H9 (cell line): Measurements from ENCODE around the gene EPB41L4A. TPM values are rescaled to one million over a fixed set of nuclear protein-coding genes. Genes with fewer than 3 reads are reported as not detected.

ENCODE experiments used
- DNase-seq: peaks from one replicate; pipeline ENCODE4 v3.0.0-alpha.2; 2017
- H2AFZ ChIP-seq: one replicate; pipeline ENCODE4 v1.6.1; 2013; ENCODE audit warnings: mild to moderate bottlenecking, low read length, control low read depth, moderate library complexity
- H2AK5ac ChIP-seq: 2 replicates; pipeline ENCODE4 v1.6.1; 2013; ENCODE audit warnings: low read length, control low read depth, mixed read lengths; ENCODE audit not compliant: insufficient read length
- H2BK120ac ChIP-seq: one replicate; pipeline ENCODE4 v1.6.1; 2013; ENCODE audit warnings: low read depth, mild to moderate bottlenecking, low read length, control low read depth, inconsistent platforms; ENCODE audit not compliant: poor library complexity, severe bottlenecking
- H2BK12ac ChIP-seq: 2 replicates; pipeline ENCODE4 v1.6.1; 2013; ENCODE audit warnings: low read length, control low read depth, mixed read lengths, low read depth; ENCODE audit not compliant: insufficient read length
- H2BK15ac ChIP-seq: 2 replicates; pipeline ENCODE4 v1.6.1; 2013; ENCODE audit warnings: low read depth, low read length, control low read depth
- H2BK20ac ChIP-seq: one replicate; pipeline ENCODE4 v1.6.1; 2013; ENCODE audit warnings: low read depth, mild to moderate bottlenecking, low read length, control low read depth, inconsistent platforms; ENCODE audit not compliant: poor library complexity, severe bottlenecking
- H2BK5ac ChIP-seq: 2 replicates; pipeline ENCODE4 v1.6.1; 2013; ENCODE audit warnings: low read length, control low read depth, mixed read lengths; ENCODE audit not compliant: insufficient read length
- H3K14ac ChIP-seq: 2 replicates; pipeline ENCODE4 v1.6.1; 2013; ENCODE audit warnings: low read length, control low read depth; ENCODE audit not compliant: insufficient read depth
- H3K18ac ChIP-seq: 2 replicates; pipeline ENCODE4 v1.6.1; 2013; ENCODE audit warnings: low read depth, mild to moderate bottlenecking, mixed read lengths, low read length, control low read depth; ENCODE audit not compliant: insufficient read length
- H3K23ac ChIP-seq: 2 replicates; pipeline ENCODE4 v1.6.1; 2013; ENCODE audit warnings: low read length, control low read depth, mixed read lengths, low read depth; ENCODE audit not compliant: insufficient read length
- H3K23me2 ChIP-seq: 2 replicates; pipeline ENCODE4 v1.6.1; 2013; ENCODE audit warnings: low read depth, mild to moderate bottlenecking, mixed read lengths, low read length, control low read depth; ENCODE audit not compliant: insufficient read length, poor library complexity, severe bottlenecking
- H3K27ac ChIP-seq: 2 replicates; pipeline ENCODE4 v1.5.1; 2013; ENCODE audit warnings: low read length, control low read depth, mixed read lengths, low read depth; ENCODE audit not compliant: insufficient read length
- H3K27me3 ChIP-seq: 2 replicates; pipeline ENCODE4 v1.6.1; 2013; ENCODE audit warnings: low read length, control low read depth, inconsistent platforms; ENCODE audit not compliant: insufficient read depth
- H3K4ac ChIP-seq: 2 replicates; pipeline ENCODE4 v1.6.1; 2013; ENCODE audit warnings: low read depth, mild to moderate bottlenecking, control low read depth, inconsistent platforms, low read length, moderate library complexity
- H3K4me1 ChIP-seq: 2 replicates; pipeline ENCODE4 v1.6.1; 2013; ENCODE audit warnings: low read length, control low read depth, inconsistent platforms; ENCODE audit not compliant: insufficient read depth
- H3K4me2 ChIP-seq: 2 replicates; pipeline ENCODE4 v1.6.1; 2013; ENCODE audit warnings: low read length, control low read depth, mixed read lengths; ENCODE audit not compliant: insufficient read length, insufficient read depth
- H3K56ac ChIP-seq: 2 replicates; pipeline ENCODE4 v1.6.1; 2013; ENCODE audit warnings: low read depth, mild to moderate bottlenecking, mixed read lengths, low read length, control low read depth; ENCODE audit not compliant: insufficient read length
- H3K79me1 ChIP-seq: 2 replicates; pipeline ENCODE4 v1.6.1; 2013; ENCODE audit warnings: low read depth, mild to moderate bottlenecking, moderate library complexity, low read length, control low read depth, inconsistent platforms; ENCODE audit not compliant: insufficient read depth, poor library complexity, severe bottlenecking
- H3K79me2 ChIP-seq: 2 replicates; pipeline ENCODE4 v1.6.1; 2013; ENCODE audit warnings: low read length, control low read depth, inconsistent platforms; ENCODE audit not compliant: insufficient read depth
- H3K9ac ChIP-seq: 2 replicates; pipeline ENCODE4 v1.6.1; 2013; ENCODE audit warnings: low read length, control low read depth, mixed read lengths; ENCODE audit not compliant: insufficient read length; ENCODE audit errors: extremely low read depth
- H3K9me3 ChIP-seq: one replicate; pipeline ENCODE4 v1.6.1; 2013; ENCODE audit warnings: low read depth, low read length, inconsistent platforms; ENCODE audit not compliant: control insufficient read depth
- H3T11ph ChIP-seq: one replicate; pipeline ENCODE4 v1.6.1; 2013; ENCODE audit warnings: mild to moderate bottlenecking, low read length, control low read depth, inconsistent platforms
- H4K20me1 ChIP-seq: one replicate; pipeline ENCODE4 v1.6.1; 2013; ENCODE audit not compliant: control insufficient read depth, insufficient read length, insufficient read depth
- H4K5ac ChIP-seq: 2 replicates; pipeline ENCODE4 v1.6.1; 2013; ENCODE audit warnings: low read depth, mild to moderate bottlenecking, mixed read lengths, low read length, control low read depth; ENCODE audit not compliant: insufficient read length
- H4K8ac ChIP-seq: replicated peaks from 2 replicates; pipeline ENCODE4 v1.6.1; 2013; ENCODE audit warnings: low read length, control low read depth, mixed read lengths, low read depth; ENCODE audit not compliant: insufficient read length
- H4K91ac ChIP-seq: 2 replicates; pipeline ENCODE4 v1.6.1; 2013; ENCODE audit warnings: low read depth, mild to moderate bottlenecking, moderate library complexity, mixed read lengths, low read length, control low read depth; ENCODE audit not compliant: insufficient read length
- H3K27ac Mint-ChIP-seq, 3 experiments: 2 replicates in 2 of 3; 3 replicates in 1 of 3; pipeline ENCODE4 v1.8.0; 2020 to 2021; ENCODE audit warnings: mixed read lengths in 3 of 3, mild to moderate bottlenecking in 1 of 3, moderate library complexity in 1 of 3
- H3K27me3 Mint-ChIP-seq: 2 replicates; pipeline ENCODE4 v1.8.0; 2021; ENCODE audit warnings: low read depth, mild to moderate bottlenecking, moderate library complexity, mixed read lengths
- H3K36me3 Mint-ChIP-seq, 3 experiments: 2 replicates in 2 of 3; 3 replicates in 1 of 3; pipeline ENCODE4 v1.8.0; 2020 to 2021; ENCODE audit warnings: low read depth in 3 of 3, mixed read lengths in 3 of 3; ENCODE audit not compliant: insufficient read depth in 1 of 3
- H3K4me1 Mint-ChIP-seq, 2 experiments: 2 replicates each; pipeline ENCODE4 v1.8.0; 2020; ENCODE audit warnings: mixed read lengths in 2 of 2
- H3K4me3 Mint-ChIP-seq, 2 experiments: 2 replicates in 1 of 2; 3 replicates in 1 of 2; pipeline ENCODE4 v1.8.0; 2020 to 2021; ENCODE audit warnings: mild to moderate bottlenecking in 2 of 2, mixed read lengths in 2 of 2, moderate library complexity in 1 of 2
- H3K9me3 Mint-ChIP-seq, 2 experiments: 2 replicates in 1 of 2; 3 replicates in 1 of 2; pipeline ENCODE4 v1.8.0; 2020; ENCODE audit warnings: mild to moderate bottlenecking in 2 of 2, mixed read lengths in 2 of 2, moderate library complexity in 1 of 2
- CTCF ChIP-seq: fragments of 200-600 bp; sonication (generic); conservative IDR thresholded peaks from 3 replicates; pipeline ENCODE4 v1.8.0; 2021; ENCODE audit warnings: antibody characterized with exemption, mild to moderate bottlenecking
- WGBS: extraction: QIAGEN DNeasy Blood & Tissue Kit; methylation state at CpG from one replicate; pipeline ENCODE4 v1.1.7; 2013; ENCODE audit warnings: missing lambda C conversion rate, low lambda C conversion rate, mixed read lengths; ENCODE audit not compliant: insufficient read length; ENCODE audit errors: extremely low coverage; 5-methylcytosine and 5-hydroxymethylcytosine counted together
- total RNA-seq: library from RNA; stranded (reverse); gene quantifications from 2 replicates; pipeline ENCODE4 v1.2.1, GENCODE V29; 2021

EPB41L4A gene
- total RNA-seq, 1 experiment from 2014 or later, result 4.9 TPM

- Mint-ChIP-seq H3K27me3 (no peaks in the 10 kb centered on the region), H3K4me3 (no peak overlapping the region), H3K4me1 (peaks cover 21 to 28% of the 10 kb centered on the region in 2 experiments), H3K9me3 (no peaks in the 10 kb centered on the region), H3K27ac (no peak overlapping the region; a peak in 1 of 7 replicates), H3K36me3 (no peaks in the 10 kb centered on the region)
- Histone ChIP-seq H3K79me2 (peaks cover 2% of the 10 kb centered on the region; the same call in 1 of the 2 replicates), H3K4ac (no peak overlapping the region), H3K79me1 (no peaks in the 10 kb centered on the region), H2BK15ac (no peak overlapping the region), H2BK120ac (no peak overlapping the region), H3K18ac (no peak overlapping the region), H3K56ac (no peak overlapping the region), H3K27me3 (no peaks in the 10 kb centered on the region), H3K27ac (no peak overlapping the region), H3K4me2 (no peak overlapping the region), H3K23me2 (no peaks in the 10 kb centered on the region), H2AFZ (no peak overlapping the region), H3K23ac (no peak overlapping the region), H4K8ac (no peak overlapping the region), H3K9me3 (no peaks in the 10 kb centered on the region), H3K14ac (no peak overlapping the region), H3K4me1 (no peaks in the 10 kb centered on the region; the same call in 1 of the 2 replicates), H2BK5ac (no peak overlapping the region), H3K9ac (no peak overlapping the region), H4K91ac (no peak overlapping the region), H4K20me1 (no peaks in the 10 kb centered on the region), H2BK20ac (no peak overlapping the region), H3T11ph (no peak overlapping the region), H4K5ac (no peak overlapping the region), H2BK12ac (no peak overlapping the region), H2AK5ac (no peak overlapping the region)
- DNase-seq, result no peak
- no CpG with 5 or more reads among the region's 3 CpGs for WGBS
- no peak for TF ChIP-seq CTCF
Measured at GRCh38 chr5:112239996-112240395, 179.1 kb downstream of the EPB41L4A start.
